HL-60 (cell line): ENCODE results near the gene TRUB2.

Source experiments
- GABPA ChIP-seq: IDR thresholded peaks from 2 replicates; pipeline ENCODE4 v1.6.1; 2012; ENCODE audit warnings: low read depth
- POLR2AphosphoS5 ChIP-seq: IDR thresholded peaks from 2 replicates; pipeline ENCODE4 v1.6.1; 2012; ENCODE audit warnings: low read depth
- SPI1 ChIP-seq: IDR thresholded peaks from 2 replicates; pipeline ENCODE4 v1.6.1; 2012; ENCODE audit warnings: low read depth, mild to moderate bottlenecking, borderline replicate concordance
- TF ChIP-seq, protein P1 (sequence below): IDR thresholded peaks from one replicate; pipeline ENCODE4 v1.5.1; 2011; ENCODE audit warnings: low read length, control low read depth, inconsistent platforms; ENCODE audit not compliant: insufficient read depth
- TF ChIP-seq, protein P2 (sequence below): IDR thresholded peaks from 2 replicates; pipeline ENCODE4 v1.6.1; 2012; ENCODE audit warnings: low read depth; ENCODE audit not compliant: insufficient replicate concordance

DNA sequence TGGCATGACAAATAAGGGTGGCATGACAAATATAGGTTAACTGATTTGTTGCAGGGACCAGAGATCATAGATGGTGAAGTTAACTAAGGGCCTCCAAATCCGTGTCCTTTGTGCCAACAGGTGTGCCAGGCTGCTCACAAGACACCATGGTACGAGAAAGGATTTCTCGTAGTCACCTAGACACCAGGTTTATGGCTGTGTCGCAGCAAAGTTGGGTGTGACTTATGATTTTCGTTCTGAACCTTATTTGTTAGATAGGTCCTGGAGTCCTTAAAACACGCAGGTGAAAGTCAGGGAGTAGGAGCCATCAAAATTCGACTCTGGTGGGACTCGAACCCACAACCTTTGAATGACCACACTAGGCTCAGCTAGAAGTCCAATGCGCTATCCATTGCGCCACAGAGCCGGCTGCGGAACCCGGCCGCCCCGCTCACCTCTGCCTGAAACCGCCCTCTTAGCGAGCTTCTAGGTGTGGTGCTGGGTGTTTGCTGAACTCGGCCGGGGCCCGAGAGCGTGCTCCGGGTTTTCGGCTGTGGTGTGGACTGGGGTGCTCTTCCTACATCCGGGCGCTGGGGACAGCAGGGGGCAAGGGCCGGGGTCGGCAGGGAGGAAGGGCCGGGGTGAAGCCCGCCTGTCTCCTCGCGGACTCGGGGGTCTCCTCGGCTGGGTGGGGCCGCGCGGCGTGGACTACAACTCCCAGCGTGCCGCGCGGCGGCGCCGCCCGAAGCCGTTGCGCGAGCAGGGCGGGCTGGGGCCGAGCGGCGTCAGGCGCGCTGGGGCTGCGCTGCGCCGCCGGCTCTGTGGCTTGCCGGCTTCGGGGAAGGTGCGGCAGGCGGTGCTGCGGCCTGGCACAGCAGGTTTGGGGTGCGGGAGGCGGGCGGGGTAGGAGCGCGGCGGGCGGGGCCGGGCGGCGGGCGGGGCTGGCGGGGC lies 17.8 kb upstream of the TRUB2 start, which contains the start of gene SLC27A4:
- TF ChIP-seq, protein P1, sequence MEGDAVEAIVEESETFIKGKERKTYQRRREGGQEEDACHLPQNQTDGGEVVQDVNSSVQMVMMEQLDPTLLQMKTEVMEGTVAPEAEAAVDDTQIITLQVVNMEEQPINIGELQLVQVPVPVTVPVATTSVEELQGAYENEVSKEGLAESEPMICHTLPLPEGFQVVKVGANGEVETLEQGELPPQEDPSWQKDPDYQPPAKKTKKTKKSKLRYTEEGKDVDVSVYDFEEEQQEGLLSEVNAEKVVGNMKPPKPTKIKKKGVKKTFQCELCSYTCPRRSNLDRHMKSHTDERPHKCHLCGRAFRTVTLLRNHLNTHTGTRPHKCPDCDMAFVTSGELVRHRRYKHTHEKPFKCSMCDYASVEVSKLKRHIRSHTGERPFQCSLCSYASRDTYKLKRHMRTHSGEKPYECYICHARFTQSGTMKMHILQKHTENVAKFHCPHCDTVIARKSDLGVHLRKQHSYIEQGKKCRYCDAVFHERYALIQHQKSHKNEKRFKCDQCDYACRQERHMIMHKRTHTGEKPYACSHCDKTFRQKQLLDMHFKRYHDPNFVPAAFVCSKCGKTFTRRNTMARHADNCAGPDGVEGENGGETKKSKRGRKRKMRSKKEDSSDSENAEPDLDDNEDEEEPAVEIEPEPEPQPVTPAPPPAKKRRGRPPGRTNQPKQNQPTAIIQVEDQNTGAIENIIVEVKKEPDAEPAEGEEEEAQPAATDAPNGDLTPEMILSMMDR = no peak
- TF ChIP-seq, protein P2, sequence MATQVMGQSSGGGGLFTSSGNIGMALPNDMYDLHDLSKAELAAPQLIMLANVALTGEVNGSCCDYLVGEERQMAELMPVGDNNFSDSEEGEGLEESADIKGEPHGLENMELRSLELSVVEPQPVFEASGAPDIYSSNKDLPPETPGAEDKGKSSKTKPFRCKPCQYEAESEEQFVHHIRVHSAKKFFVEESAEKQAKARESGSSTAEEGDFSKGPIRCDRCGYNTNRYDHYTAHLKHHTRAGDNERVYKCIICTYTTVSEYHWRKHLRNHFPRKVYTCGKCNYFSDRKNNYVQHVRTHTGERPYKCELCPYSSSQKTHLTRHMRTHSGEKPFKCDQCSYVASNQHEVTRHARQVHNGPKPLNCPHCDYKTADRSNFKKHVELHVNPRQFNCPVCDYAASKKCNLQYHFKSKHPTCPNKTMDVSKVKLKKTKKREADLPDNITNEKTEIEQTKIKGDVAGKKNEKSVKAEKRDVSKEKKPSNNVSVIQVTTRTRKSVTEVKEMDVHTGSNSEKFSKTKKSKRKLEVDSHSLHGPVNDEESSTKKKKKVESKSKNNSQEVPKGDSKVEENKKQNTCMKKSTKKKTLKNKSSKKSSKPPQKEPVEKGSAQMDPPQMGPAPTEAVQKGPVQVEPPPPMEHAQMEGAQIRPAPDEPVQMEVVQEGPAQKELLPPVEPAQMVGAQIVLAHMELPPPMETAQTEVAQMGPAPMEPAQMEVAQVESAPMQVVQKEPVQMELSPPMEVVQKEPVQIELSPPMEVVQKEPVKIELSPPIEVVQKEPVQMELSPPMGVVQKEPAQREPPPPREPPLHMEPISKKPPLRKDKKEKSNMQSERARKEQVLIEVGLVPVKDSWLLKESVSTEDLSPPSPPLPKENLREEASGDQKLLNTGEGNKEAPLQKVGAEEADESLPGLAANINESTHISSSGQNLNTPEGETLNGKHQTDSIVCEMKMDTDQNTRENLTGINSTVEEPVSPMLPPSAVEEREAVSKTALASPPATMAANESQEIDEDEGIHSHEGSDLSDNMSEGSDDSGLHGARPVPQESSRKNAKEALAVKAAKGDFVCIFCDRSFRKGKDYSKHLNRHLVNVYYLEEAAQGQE = no peak
- TF ChIP-seq POLR2AphosphoS5 = no peak
- TF ChIP-seq SPI1 = no peak
- TF ChIP-seq GABPA = no peak
